Lung (tissue), 12 donors: ENCODE results near the gene HLCS. TPM values are rescaled to one million over a fixed set of nuclear protein-coding genes. Genes with fewer than 3 reads are reported as not detected.

ENCODE experiments used
- ATAC-seq: fragments of 200-7000 bp; cut with Tn5 transposase; one replicate; pipeline ENCODE4 v1.9.1; 2020; ENCODE audit warnings: moderate number of reproducible peaks; ENCODE audit not compliant: insufficient read depth, low FRiP score
- DNase-seq, 3 donors: peaks; one replicate each; pipeline ENCODE4 v3.0.0-alpha.2; 2013 to 2017
- H3K27ac ChIP-seq, 2 donors: one replicate each; pipeline ENCODE4 v1.5.1; 2013; ENCODE audit warnings: mild to moderate bottlenecking in 2 of 2, moderate library complexity in 2 of 2, control low read depth in 1 of 2, inconsistent platforms in 1 of 2, low read depth in 1 of 2, low read length in 1 of 2
- H3K27me3 ChIP-seq, 3 donors: one replicate each; pipeline ENCODE4 v1.5.1; 2013; ENCODE audit warnings: low read length in 2 of 3; ENCODE audit not compliant: control insufficient read depth in 3 of 3, insufficient read depth in 3 of 3
- H3K36me3 ChIP-seq, 4 donors: one replicate each; pipeline ENCODE4 v1.5.1; 2013; ENCODE audit warnings: low read length in 4 of 4, mild to moderate bottlenecking in 1 of 4, moderate library complexity in 1 of 4; ENCODE audit not compliant: control insufficient read depth in 4 of 4, insufficient read depth in 4 of 4
- H3K4me1 ChIP-seq, 5 donors: one replicate each; pipeline ENCODE4 v1.5.1; 2013; ENCODE audit warnings: low read length in 5 of 5, mild to moderate bottlenecking in 2 of 5, moderate library complexity in 1 of 5; ENCODE audit not compliant: control insufficient read depth in 5 of 5, insufficient read depth in 5 of 5
- H3K4me3 ChIP-seq: one replicate; pipeline ENCODE4 v1.5.1; 2013; ENCODE audit warnings: mild to moderate bottlenecking, control low read depth, moderate library complexity
- H3K9ac ChIP-seq, 2 donors: one replicate each; pipeline ENCODE4 v1.5.1; 2013; ENCODE audit warnings: low read length in 2 of 2, control low read depth in 1 of 2; ENCODE audit not compliant: insufficient read depth in 1 of 2
- H3K9me3 ChIP-seq, 4 donors: one replicate each; pipeline ENCODE4 v1.5.1; 2013; ENCODE audit warnings: low read length in 3 of 4, mild to moderate bottlenecking in 1 of 4, moderate library complexity in 1 of 4; ENCODE audit not compliant: control insufficient read depth in 4 of 4, insufficient read depth in 3 of 4
- CTCF ChIP-seq: IDR thresholded peaks from 2 replicates; pipeline ENCODE4 v1.5.1; 2012; ENCODE audit warnings: mild to moderate bottlenecking; ENCODE audit errors: control extremely low read depth, extremely low read depth
- WGBS, 2 donors: extraction: QIAGEN DNeasy Blood & Tissue Kit; methylation state at CpG; one replicate each; pipeline ENCODE4 v1.1.7; 2013; 5-methylcytosine and 5-hydroxymethylcytosine counted together
- polyA plus RNA-seq, 2 donors: library from polyadenylated mRNA; stranded (reverse); fragments of 200-250 nt; gene quantifications; one replicate each; pipeline ENCODE4 v1.2.1, GENCODE V29; 2013
- total RNA-seq, 2 donors: library from RNA; depleted of rRNA in 1 of 2; stranded (reverse); fragments of >200 nt in 1 of 2; gene quantifications; one replicate each; pipeline ENCODE4 v1.2.1, GENCODE V29; 2014 to 2021
- donor health status: control.
- donor health status: control.
- donor health status: Bipolar disorder and iron deficiency.
- donor health status: healthy.
- donor health status: DM: yes; HTN: yes; CAD: no.

Gene HLCS
- total and polyA plus RNA-seq, 4 donors: 5.0 to 28.8 (median 17.5) TPM

DNA sequence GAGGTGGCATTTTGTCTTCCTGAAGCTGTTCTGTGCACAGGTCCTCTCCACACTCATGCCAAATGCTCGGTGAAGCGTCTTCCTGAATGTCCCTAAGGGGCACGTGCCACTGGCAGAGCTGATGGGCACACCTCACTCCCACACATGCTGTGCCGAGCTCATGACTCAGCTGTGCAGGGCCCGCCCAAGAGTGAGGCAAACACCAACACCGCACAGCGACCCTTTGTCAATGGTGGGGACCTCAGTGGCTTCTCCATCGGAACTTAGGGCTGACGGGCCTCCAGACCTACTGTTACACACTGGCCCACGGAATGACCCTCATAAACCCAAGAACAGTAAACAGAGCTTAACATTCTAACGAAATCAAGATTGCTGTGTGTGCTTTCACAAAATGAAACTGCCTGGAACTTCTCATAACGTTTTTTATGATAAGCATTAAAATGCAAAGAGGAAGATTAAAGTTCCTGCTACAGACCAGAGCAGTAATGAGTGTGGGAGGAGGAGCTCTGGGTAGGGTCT is 178.3 kb downstream of the HLCS start:
- no peak for TF ChIP-seq CTCF
- H3K9ac ChIP-seq: no peak overlapping the region
- ATAC-seq: no peak

GRCh38 chr21:36786186-36786585 is 180.3 kb downstream of the HLCS start:
- WGBS, 2 donors: 75 to 87% methylated on average over 4 of the region's 4 CpGs
- Histone ChIP-seq H3K9ac (no peak overlapping the region), H3K9me3 (peaks cover 0 to 3% (median 0%) of the 10 kb centered on the region in 4 donors), H3K27ac (no peak overlapping the region), H3K36me3 (no peaks in the 10 kb centered on the region), H3K4me1 (peaks cover 0 to 20% (median 0%) of the 10 kb centered on the region in 5 donors), H3K4me3 (no peak overlapping the region), H3K27me3 (no peaks in the 10 kb centered on the region)
- DNase-seq: peak in 2 of 3 donors; percentile 42 to 63
- ATAC-seq: no peak
- no peak for TF ChIP-seq CTCF

More for the DNA sequence above, 178.3 kb downstream of the HLCS start:
- Histone ChIP-seq H3K9me3 (peaks cover 0 to 3% (median 0%) of the 10 kb centered on the region in 4 donors), H3K27me3 (no peaks in the 10 kb centered on the region), H3K4me1 (peaks cover 0 to 21% (median 0%) of the 10 kb centered on the region in 5 donors), H3K4me3 (no peak overlapping the region), H3K36me3 (no peaks in the 10 kb centered on the region), H3K27ac (no peak overlapping the region)
- 85 to 89% methylated on average over 12 of the region's 12 CpGs for WGBS, 2 donors
- DNase-seq: no peak

DNA sequence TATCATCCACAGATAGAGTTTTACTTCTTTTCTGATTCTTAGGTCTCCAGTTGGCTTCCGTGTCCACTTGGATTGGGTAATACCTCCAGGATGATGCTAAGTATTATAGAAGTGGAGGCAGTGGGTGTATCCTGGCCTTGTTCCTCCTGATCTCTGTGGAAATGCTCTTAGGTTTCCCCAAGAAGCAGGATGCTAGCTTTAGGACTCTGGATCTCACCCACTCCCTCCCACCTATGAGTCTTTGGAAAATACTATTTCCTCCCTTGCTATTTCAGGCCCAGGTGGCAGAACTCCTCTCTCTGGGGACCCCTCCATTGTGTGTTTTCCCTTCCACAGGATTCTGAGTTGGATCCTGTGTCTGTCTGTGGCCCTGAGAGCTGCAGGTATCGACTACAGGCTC is 180.9 kb downstream of the HLCS start:
- 91 to 95% methylated on average over 2 of the region's 2 CpGs for WGBS, 2 donors
- Histone ChIP-seq H3K9me3 (peaks cover 0 to 2% (median 0%) of the 10 kb centered on the region in 4 donors), H3K4me3 (no peak overlapping the region), H3K4me1 (peaks cover 0 to 14% (median 0%) of the 10 kb centered on the region in 5 donors), H3K27ac (no peak overlapping the region), H3K27me3 (no peaks in the 10 kb centered on the region), H3K36me3 (no peaks in the 10 kb centered on the region), H3K9ac (no peak overlapping the region)
- DNase-seq: no peak
- ATAC-seq: no peak
- no peak for TF ChIP-seq CTCF

GRCh38 chr21:36784947-36785346 is 181.5 kb downstream of the HLCS start:
- no peak for TF ChIP-seq CTCF
- Histone ChIP-seq H3K27ac (no peak overlapping the region), H3K4me1 (peaks cover 0 to 12% (median 0%) of the 10 kb centered on the region in 5 donors), H3K4me3 (no peak overlapping the region), H3K9me3 (no peaks in the 10 kb centered on the region), H3K36me3 (no peaks in the 10 kb centered on the region), H3K27me3 (no peaks in the 10 kb centered on the region), H3K9ac (no peak overlapping the region)
- ATAC-seq: peak; percentile 45
- WGBS, 2 donors: 75 to 85% methylated on average over 12 of the region's 12 CpGs
- no peak for DNase-seq
